DND-41 (cell line): ENCODE results near the gene PTPN23.

Experiments
- ATAC-seq: fragments of 200-7000 bp; cut with Tn5 transposase; 3 replicates; pipeline ENCODE4 v1.9.1; 2021; ENCODE audit warnings: low read depth; ENCODE audit not compliant: insufficient read depth
- DNase-seq: peaks from one replicate; pipeline ENCODE4 v3.0.0-alpha.2; 2020
- H2AFZ ChIP-seq: 2 replicates; pipeline ENCODE4 v1.6.0; 2012; ENCODE audit warnings: low read depth, low read length
- H3K27ac ChIP-seq: 2 replicates; pipeline ENCODE4 v1.5.1; 2012; ENCODE audit warnings: low read length, inconsistent platforms
- H3K27me3 ChIP-seq: fragments of 200-600 bp; sonication (generic); 2 replicates; pipeline ENCODE4 v1.6.0; 2012; ENCODE audit warnings: low read length, mild to moderate bottlenecking, inconsistent platforms; ENCODE audit not compliant: insufficient read depth, poor library complexity
- H3K36me3 ChIP-seq: 2 replicates; pipeline ENCODE4 v1.5.1; 2012; ENCODE audit warnings: low read length, inconsistent platforms; ENCODE audit not compliant: insufficient read depth
- H3K4me1 ChIP-seq: 2 replicates; pipeline ENCODE4 v1.5.1; 2012; ENCODE audit warnings: mild to moderate bottlenecking, low read length; ENCODE audit not compliant: insufficient read depth
- H3K4me2 ChIP-seq: 2 replicates; pipeline ENCODE4 v1.6.0; 2012; ENCODE audit warnings: mild to moderate bottlenecking, moderate library complexity, low read length, inconsistent platforms; ENCODE audit not compliant: insufficient read depth
- H3K4me3 ChIP-seq, 2 experiments: fragments of 200-600 bp in 1 of 2; shearing (Covaris generic) in 1 of 2; 2 replicates each; pipeline ENCODE4 v1.5.1; 2012 to 2016; ENCODE audit warnings: inconsistent platforms in 2 of 2, low read length in 2 of 2, mild to moderate bottlenecking in 2 of 2, low read depth in 1 of 2, moderate library complexity in 1 of 2
- H3K79me2 ChIP-seq: 2 replicates; pipeline ENCODE4 v1.6.0; 2012; ENCODE audit warnings: low read length, inconsistent platforms; ENCODE audit not compliant: insufficient read depth
- H3K9ac ChIP-seq: 2 replicates; pipeline ENCODE4 v1.6.0; 2012; ENCODE audit warnings: low read depth, mild to moderate bottlenecking, inconsistent platforms, low read length, moderate library complexity
- H3K9me3 ChIP-seq: 2 replicates; pipeline ENCODE4 v1.5.1; 2012; ENCODE audit warnings: low read length, moderate library complexity, mild to moderate bottlenecking, inconsistent platforms; ENCODE audit not compliant: insufficient read depth, severe bottlenecking
- H4K20me1 ChIP-seq: 2 replicates; pipeline ENCODE4 v1.6.0; 2012; ENCODE audit warnings: low read length; ENCODE audit not compliant: insufficient read depth
- CTCF ChIP-seq: IDR thresholded peaks from 2 replicates; pipeline ENCODE4 v1.5.1; 2012; ENCODE audit warnings: borderline replicate concordance, low read length, moderate library complexity, mild to moderate bottlenecking; ENCODE audit not compliant: poor library complexity, severe bottlenecking; ENCODE audit errors: extremely low read depth
- EZH2 ChIP-seq: IDR thresholded peaks from 3 replicates; pipeline ENCODE4 v1.6.1; 2012; ENCODE audit warnings: borderline replicate concordance, low read depth, mild to moderate bottlenecking, moderate library complexity, low read length, inconsistent platforms; ENCODE audit not compliant: severe bottlenecking

The PTPN23 gene

GRCh38 chr3:47404955-47405790 lies 24.4 kb downstream of the PTPN23 start:
- no peak for TF ChIP-seq EZH2
- TF ChIP-seq CTCF: no peak
- H3K4me3 ChIP-seq: no peak overlapping the region
- H3K4me1 ChIP-seq: no peaks in the 10 kb centered on the region
- H3K27ac ChIP-seq: no peak overlapping the region
- ATAC-seq (no peak), DNase-seq (no peak)
- no peak overlapping the region for H3K4me2 ChIP-seq
- H3K36me3 ChIP-seq: peaks cover 68% of the 10 kb centered on the region
- H3K9ac ChIP-seq: no peak overlapping the region
- no peaks in the 10 kb centered on the region for H3K9me3 ChIP-seq
- H3K27me3 ChIP-seq: no peaks in the 10 kb centered on the region
- H2AFZ ChIP-seq: no peak overlapping the region
- peaks cover 32% of the 10 kb centered on the region for H3K79me2 ChIP-seq
- H4K20me1 ChIP-seq: peaks cover 38% of the 10 kb centered on the region

- H3K4me3 ChIP-seq: no peak overlapping the region
- H2AFZ ChIP-seq: no peak overlapping the region
- peaks cover 70% of the 10 kb centered on the region for H3K36me3 ChIP-seq
- ATAC-seq: no peak
- TF ChIP-seq CTCF (no peak), EZH2 (no peak)
- H3K4me1 ChIP-seq: no peaks in the 10 kb centered on the region
- no peaks in the 10 kb centered on the region for H3K9me3 ChIP-seq
- no peak overlapping the region for H3K9ac ChIP-seq
- H3K4me2 ChIP-seq: no peak overlapping the region
- H3K27me3 ChIP-seq: no peaks in the 10 kb centered on the region
- no peak overlapping the region for H3K27ac ChIP-seq
- peaks cover 28% of the 10 kb centered on the region for H3K79me2 ChIP-seq
- H4K20me1 ChIP-seq: peaks cover 38% of the 10 kb centered on the region
- DNase-seq: no peak
Observed at GRCh38 chr3:47405820-47406761, 25.3 kb downstream of the PTPN23 start.

GRCh38 chr3:47406762-47407149 lies 25.9 kb downstream of the PTPN23 start:
- ATAC-seq: peak; percentile 33; the same call in 2 of the 3 replicates
- peaks cover 70% of the 10 kb centered on the region for H3K36me3 ChIP-seq

More at GRCh38 chr3:47406762-47407149, 25.9 kb downstream of the PTPN23 start:
- DNase-seq: no peak
- Histone ChIP-seq H3K4me3 (no peak overlapping the region), H3K79me2 (peaks cover 22% of the 10 kb centered on the region), H3K4me2 (no peak overlapping the region), H3K4me1 (no peaks in the 10 kb centered on the region), H3K9ac (no peak overlapping the region), H3K27ac (no peak overlapping the region), H3K27me3 (no peaks in the 10 kb centered on the region), H3K9me3 (no peaks in the 10 kb centered on the region), H2AFZ (no peak overlapping the region), H4K20me1 (peaks cover 41% of the 10 kb centered on the region)
- TF ChIP-seq EZH2 (no peak), CTCF (peak; percentile 33)
